ENCODE results near the gene BOD1.

The BOD1 gene

GRCh38 chr5:173612948-173613347 lies 3.5 kb downstream of the BOD1 start:
- H3K27ac ChIP-seq (ENCODE audit: low read length), result no peak overlapping the region
- H3K4me3 ChIP-seq (ENCODE audit: low read depth in 1 of 2, low read length in 2 of 2), result no peak overlapping the region
- H3K36me3 ChIP-seq (ENCODE audit: control insufficient read depth in 1 of 2, insufficient read depth in 2 of 2, low read length in 2 of 2), result peaks cover 26 to 50% of the 10 kb centered on the region in 2 donors
- peaks cover 10 to 26% of the 10 kb centered on the region in 2 donors for H3K4me1 ChIP-seq (ENCODE audit: control insufficient read depth in 1 of 2, insufficient read depth in 2 of 2, low read length in 2 of 2)
- no peaks in the 10 kb centered on the region for H3K27me3 ChIP-seq (ENCODE audit: low read depth, low read length)
- no peaks in the 10 kb centered on the region for H3K9me3 ChIP-seq (ENCODE audit: control insufficient read depth in 1 of 2, low read length in 2 of 2)

- H3K27me3 ChIP-seq (ENCODE audit: low read depth, low read length), result no peaks in the 10 kb centered on the region
- no peak overlapping the region for H3K4me3 ChIP-seq (ENCODE audit: low read depth in 1 of 2, low read length in 2 of 2)
- no peaks in the 10 kb centered on the region for H3K9me3 ChIP-seq (ENCODE audit: control insufficient read depth in 1 of 2, low read length in 2 of 2)
- no peak overlapping the region for H3K27ac ChIP-seq (ENCODE audit: low read length)
- peaks cover 36 to 62% of the 10 kb centered on the region in 2 donors for H3K36me3 ChIP-seq (ENCODE audit: control insufficient read depth in 1 of 2, insufficient read depth in 2 of 2, low read length in 2 of 2)
- peaks cover 10 to 26% of the 10 kb centered on the region in 2 donors for H3K4me1 ChIP-seq (ENCODE audit: control insufficient read depth in 1 of 2, insufficient read depth in 2 of 2, low read length in 2 of 2)
Observed at GRCh38 chr5:173611706-173612105, 4.7 kb downstream of the BOD1 start.

- Histone ChIP-seq H3K36me3 (ENCODE audit: control insufficient read depth in 1 of 2, insufficient read depth in 2 of 2, low read length in 2 of 2) (peaks cover 40 to 41% of the 10 kb centered on the region in 2 donors), H3K27ac (ENCODE audit: low read length) (no peak overlapping the region)
Observed at GRCh38 chr5:173604141-173604540, 12.3 kb downstream of the BOD1 start.

GRCh38 chr5:173602423-173602822 lies 14.0 kb downstream of the BOD1 start:
- no peak overlapping the region for H3K4me3 ChIP-seq (ENCODE audit: low read depth in 1 of 2, low read length in 2 of 2)
- no peaks in the 10 kb centered on the region for H3K27me3 ChIP-seq (ENCODE audit: low read depth, low read length)
- H3K4me1 ChIP-seq (ENCODE audit: control insufficient read depth in 1 of 2, insufficient read depth in 2 of 2, low read length in 2 of 2), result no peaks in the 10 kb centered on the region
- H3K27ac ChIP-seq (ENCODE audit: low read length), result no peak overlapping the region
- H3K9me3 ChIP-seq (ENCODE audit: control insufficient read depth in 1 of 2, low read length in 2 of 2), result no peaks in the 10 kb centered on the region
- peaks cover 26 to 30% of the 10 kb centered on the region in 2 donors for H3K36me3 ChIP-seq (ENCODE audit: control insufficient read depth in 1 of 2, insufficient read depth in 2 of 2, low read length in 2 of 2)

More at GRCh38 chr5:173604141-173604540, 12.3 kb downstream of the BOD1 start:
- H3K4me3 ChIP-seq (ENCODE audit: low read depth in 1 of 2, low read length in 2 of 2), result no peak overlapping the region
- no peaks in the 10 kb centered on the region for H3K4me1 ChIP-seq (ENCODE audit: control insufficient read depth in 1 of 2, insufficient read depth in 2 of 2, low read length in 2 of 2)
- H3K27me3 ChIP-seq (ENCODE audit: low read depth, low read length), result no peaks in the 10 kb centered on the region
- no peaks in the 10 kb centered on the region for H3K9me3 ChIP-seq (ENCODE audit: control insufficient read depth in 1 of 2, low read length in 2 of 2)

GRCh38 chr5:173598686-173599085 lies 17.8 kb downstream of the BOD1 start:
- H3K9me3 ChIP-seq (ENCODE audit: control insufficient read depth in 1 of 2, low read length in 2 of 2), result no peaks in the 10 kb centered on the region
- no peak overlapping the region for H3K4me3 ChIP-seq (ENCODE audit: low read depth in 1 of 2, low read length in 2 of 2)
- H3K27me3 ChIP-seq (ENCODE audit: low read depth, low read length), result no peaks in the 10 kb centered on the region
- H3K27ac ChIP-seq (ENCODE audit: low read length), result no peak overlapping the region
- no peaks in the 10 kb centered on the region for H3K4me1 ChIP-seq (ENCODE audit: control insufficient read depth in 1 of 2, insufficient read depth in 2 of 2, low read length in 2 of 2)
- peaks cover 2 to 12% of the 10 kb centered on the region in 2 donors for H3K36me3 ChIP-seq (ENCODE audit: control insufficient read depth in 1 of 2, insufficient read depth in 2 of 2, low read length in 2 of 2)

GRCh38 chr5:173597304-173597703 lies 19.1 kb downstream of the BOD1 start:
- peaks cover 0 to 18% of the 10 kb centered on the region in 2 donors for H3K36me3 ChIP-seq (ENCODE audit: control insufficient read depth in 1 of 2, insufficient read depth in 2 of 2, low read length in 2 of 2)

GRCh38 chr5:173595841-173596240 lies 20.6 kb downstream of the BOD1 start:
- H3K27me3 ChIP-seq (ENCODE audit: low read depth, low read length), result no peaks in the 10 kb centered on the region
- H3K27ac ChIP-seq (ENCODE audit: low read length), result no peak overlapping the region
- H3K4me1 ChIP-seq (ENCODE audit: control insufficient read depth in 1 of 2, insufficient read depth in 2 of 2, low read length in 2 of 2), result no peaks in the 10 kb centered on the region
- H3K4me3 ChIP-seq (ENCODE audit: low read depth in 1 of 2, low read length in 2 of 2), result no peak overlapping the region
- H3K36me3 ChIP-seq (ENCODE audit: control insufficient read depth in 1 of 2, insufficient read depth in 2 of 2, low read length in 2 of 2), result peaks cover 0 to 18% of the 10 kb centered on the region in 2 donors
- H3K9me3 ChIP-seq (ENCODE audit: control insufficient read depth in 1 of 2, low read length in 2 of 2), result peaks cover 8 to 14% of the 10 kb centered on the region in 2 donors

More at GRCh38 chr5:173597304-173597703, 19.1 kb downstream of the BOD1 start:
- H3K4me3 ChIP-seq (ENCODE audit: low read depth in 1 of 2, low read length in 2 of 2), result no peak overlapping the region
- no peaks in the 10 kb centered on the region for H3K4me1 ChIP-seq (ENCODE audit: control insufficient read depth in 1 of 2, insufficient read depth in 2 of 2, low read length in 2 of 2)
- no peaks in the 10 kb centered on the region for H3K27me3 ChIP-seq (ENCODE audit: low read depth, low read length)
- H3K9me3 ChIP-seq (ENCODE audit: control insufficient read depth in 1 of 2, low read length in 2 of 2), result peaks cover 4 to 11% of the 10 kb centered on the region in 2 donors
- no peak overlapping the region for H3K27ac ChIP-seq (ENCODE audit: low read length)

- no peaks in the 10 kb centered on the region for H3K27me3 ChIP-seq (ENCODE audit: low read depth, low read length)
- H3K27ac ChIP-seq (ENCODE audit: low read length), result no peak overlapping the region
- H3K9me3 ChIP-seq (ENCODE audit: control insufficient read depth in 1 of 2, low read length in 2 of 2), result peaks cover 8 to 14% of the 10 kb centered on the region in 2 donors
- H3K36me3 ChIP-seq (ENCODE audit: control insufficient read depth in 1 of 2, insufficient read depth in 2 of 2, low read length in 2 of 2), result peaks cover 0 to 18% of the 10 kb centered on the region in 2 donors
- H3K4me3 ChIP-seq (ENCODE audit: low read depth in 1 of 2, low read length in 2 of 2), result no peak overlapping the region
- H3K4me1 ChIP-seq (ENCODE audit: control insufficient read depth in 1 of 2, insufficient read depth in 2 of 2, low read length in 2 of 2), result no peaks in the 10 kb centered on the region
Observed at GRCh38 chr5:173594061-173594460, 22.4 kb downstream of the BOD1 start.

GRCh38 chr5:173592050-173592669 lies 24.3 kb downstream of the BOD1 start:
- Histone ChIP-seq H3K27me3 (ENCODE audit: low read depth, low read length) (no peaks in the 10 kb centered on the region), H3K4me3 (ENCODE audit: low read depth in 1 of 2, low read length in 2 of 2) (no peak overlapping the region), H3K9me3 (ENCODE audit: control insufficient read depth in 1 of 2, low read length in 2 of 2) (peaks cover 8 to 14% of the 10 kb centered on the region in 2 donors), H3K4me1 (ENCODE audit: control insufficient read depth in 1 of 2, insufficient read depth in 2 of 2, low read length in 2 of 2) (no peaks in the 10 kb centered on the region), H3K27ac (ENCODE audit: low read length) (no peak overlapping the region), H3K36me3 (ENCODE audit: control insufficient read depth in 1 of 2, insufficient read depth in 2 of 2, low read length in 2 of 2) (peaks cover 0 to 13% of the 10 kb centered on the region in 2 donors)

- no peak overlapping the region for H3K4me3 ChIP-seq (ENCODE audit: low read depth in 1 of 2, low read length in 2 of 2)
- no peaks in the 10 kb centered on the region for H3K4me1 ChIP-seq (ENCODE audit: control insufficient read depth in 1 of 2, insufficient read depth in 2 of 2, low read length in 2 of 2)
- H3K27me3 ChIP-seq (ENCODE audit: low read depth, low read length), result no peaks in the 10 kb centered on the region
- H3K27ac ChIP-seq (ENCODE audit: low read length), result no peak overlapping the region
- peaks cover 8 to 14% of the 10 kb centered on the region in 2 donors for H3K9me3 ChIP-seq (ENCODE audit: control insufficient read depth in 1 of 2, low read length in 2 of 2)
- H3K36me3 ChIP-seq (ENCODE audit: control insufficient read depth in 1 of 2, insufficient read depth in 2 of 2, low read length in 2 of 2), result peaks cover 0 to 8% of the 10 kb centered on the region in 2 donors
Observed at GRCh38 chr5:173591056-173591514, 25.4 kb downstream of the BOD1 start.

- Histone ChIP-seq H3K4me1 (ENCODE audit: control insufficient read depth in 1 of 2, insufficient read depth in 2 of 2, low read length in 2 of 2) (no peaks in the 10 kb centered on the region), H3K27me3 (ENCODE audit: low read depth, low read length) (no peaks in the 10 kb centered on the region), H3K36me3 (ENCODE audit: control insufficient read depth in 1 of 2, insufficient read depth in 2 of 2, low read length in 2 of 2) (peaks cover 0 to 6% of the 10 kb centered on the region in 2 donors), H3K4me3 (ENCODE audit: low read depth in 1 of 2, low read length in 2 of 2) (no peak overlapping the region), H3K27ac (ENCODE audit: low read length) (no peak overlapping the region), H3K9me3 (ENCODE audit: control insufficient read depth in 1 of 2, low read length in 2 of 2) (peaks cover 8 to 14% of the 10 kb centered on the region in 2 donors)
Observed at GRCh38 chr5:173590436-173591055, 25.9 kb downstream of the BOD1 start.

Measured in muscle layer of duodenum (tissue), 2 donors.